PC-9 (cell line): ENCODE measurements around the gene SLC35F3. TPM values are rescaled to one million over a fixed set of nuclear protein-coding genes. Genes with fewer than 3 reads are reported as not detected.

ENCODE experiments used
- BruUV-seq: library from RNA; stranded (reverse); fragments of 400-500 nt; replicated peaks from 2 replicates; lab custom pipeline; 2021; lab: Mats Ljungman, UMichigan
- CTCF ChIA-PET: fragments of 300-600 bp; sonication (Branson Sonifier 250); formaldehyde crosslinking; loops from one replicate; lab custom pipeline; 2022; ENCODE audit warnings: antibody characterized with exemption; lab: Charles Lee
- POLR2A ChIA-PET: fragments of 300-600 bp; sonication (Branson Sonifier 250); formaldehyde crosslinking; loops from one replicate; lab custom pipeline; 2022; ENCODE audit warnings: antibody characterized with exemption; ENCODE audit not compliant: unreplicated experiment; lab: Charles Lee
- DNase-seq, 2 experiments: peaks; one replicate each; pipeline versions ENCODE4 v3.0.0 to v3.0.0-alpha.2; 2015 to 2022; ENCODE audit warnings: mixed read lengths in 1 of 2
- H2AFZ ChIP-seq: fragments of 200-600 bp; sonication (generic); 2 replicates; pipeline ENCODE4 v1.8.1; 2017; ENCODE audit warnings: antibody characterized with exemption
- H3F3A ChIP-seq: fragments of 200-600 bp; sonication (generic); 2 replicates; pipeline ENCODE4 v1.8.1; 2017; ENCODE audit warnings: antibody characterized with exemption, mild to moderate bottlenecking, low read depth; ENCODE audit not compliant: insufficient read depth
- H3K27ac ChIP-seq: fragments of 200-600 bp; sonication (generic); 2 replicates; pipeline ENCODE4 v1.6.1; 2016; ENCODE audit warnings: mixed run types
- H3K27me3 ChIP-seq: fragments of 200-600 bp; sonication (generic); 2 replicates; pipeline ENCODE4 v1.6.1; 2016; ENCODE audit warnings: low read depth, mixed run types; ENCODE audit not compliant: insufficient read depth
- H3K36me3 ChIP-seq: fragments of 200-600 bp; sonication (generic); 2 replicates; pipeline ENCODE4 v1.6.1; 2016; ENCODE audit warnings: low read depth, mixed run types
- H3K4me1 ChIP-seq: fragments of 200-600 bp; sonication (generic); replicated peaks from 2 replicates; pipeline ENCODE4 v1.6.1; 2016; ENCODE audit warnings: mixed run types; ENCODE audit not compliant: insufficient read depth
- H3K4me2 ChIP-seq: fragments of 200-600 bp; sonication (generic); 2 replicates; pipeline ENCODE4 v1.6.1; 2017; ENCODE audit warnings: mixed run types
- H3K4me3 ChIP-seq: fragments of 200-600 bp; sonication (generic); 2 replicates; pipeline ENCODE4 v1.6.1; 2016; ENCODE audit warnings: mixed run types
- H3K79me2 ChIP-seq: fragments of 200-600 bp; sonication (generic); 2 replicates; pipeline ENCODE4 v1.6.1; 2017; ENCODE audit warnings: low read depth, mixed run types
- H3K9me2 ChIP-seq: fragments of 200-600 bp; sonication (generic); 2 replicates; pipeline ENCODE4 v1.8.1; 2017; ENCODE audit warnings: mild to moderate bottlenecking; ENCODE audit not compliant: insufficient read depth
- H3K9me3 ChIP-seq: fragments of 200-600 bp; sonication (generic); 2 replicates; pipeline ENCODE4 v1.8.1; 2016; ENCODE audit warnings: low read depth; ENCODE audit not compliant: insufficient read depth
- H4K20me1 ChIP-seq: fragments of 200-600 bp; sonication (generic); 2 replicates; pipeline ENCODE4 v1.8.1; 2017; ENCODE audit not compliant: insufficient read depth
- EZH2 ChIP-seq: fragments of 200-600 bp; sonication (generic); IDR thresholded peaks from 2 replicates; pipeline ENCODE4 v1.8.0; 2017; ENCODE audit warnings: antibody characterized with exemption, low read depth
- intact Hi-C: fragments of 100-400 bp; cut with micrococcal nuclease; formaldehyde crosslinking; loops from one replicate; pipeline ENCODE4 v1.10.0; 2022; ENCODE audit not compliant: unreplicated experiment
- total RNA-seq: library from RNA; stranded (reverse); gene quantifications from 2 replicates; pipeline ENCODE4 v1.2.3, GENCODE V29; 2021
- TF ChIP-seq, protein P1 (sequence below): fragments of 200-600 bp; sonication (generic); conservative IDR thresholded peaks from 2 replicates; pipeline ENCODE4 v1.6.1; 2017; ENCODE audit warnings: mixed run types, antibody characterized with exemption, mild to moderate bottlenecking, moderate library complexity

SLC35F3 gene
- total RNA-seq, 1 experiment from 2014 or later, result 6.1 TPM

DNA sequence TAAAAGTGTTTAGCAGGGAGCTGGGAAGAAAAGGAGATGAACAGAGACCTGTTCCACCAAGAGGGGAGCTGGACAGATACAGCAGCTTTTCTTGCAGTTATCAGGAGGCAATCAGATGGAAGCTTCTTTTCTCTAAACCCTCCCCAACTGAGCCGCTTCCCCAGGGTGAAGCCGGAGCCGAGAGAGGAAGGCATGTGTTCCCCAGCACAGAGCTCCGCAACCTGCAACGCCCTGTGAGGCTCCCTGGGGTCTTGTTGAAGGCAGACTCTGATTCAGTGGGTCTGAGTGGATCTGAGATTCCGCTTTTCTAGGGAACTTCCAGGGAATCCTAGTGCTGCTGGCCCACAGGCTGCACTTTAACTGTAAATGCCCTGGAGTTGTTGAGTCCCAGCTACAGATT, 329.7 kb downstream of the SLC35F3 start:
- Histone ChIP-seq H3K9me3 (no peaks in the 10 kb centered on the region), H3K4me3 (no peak overlapping the region), H3K4me1 (no peaks in the 10 kb centered on the region), H2AFZ (no peak overlapping the region), H3K9me2 (no peaks in the 10 kb centered on the region), H4K20me1 (no peaks in the 10 kb centered on the region), H3K79me2 (no peaks in the 10 kb centered on the region), H3K27me3 (no peaks in the 10 kb centered on the region), H3K36me3 (no peaks in the 10 kb centered on the region), H3K4me2 (no peak overlapping the region), H3F3A (no peaks in the 10 kb centered on the region), H3K27ac (no peak overlapping the region)
- TF ChIP-seq, protein P1, sequence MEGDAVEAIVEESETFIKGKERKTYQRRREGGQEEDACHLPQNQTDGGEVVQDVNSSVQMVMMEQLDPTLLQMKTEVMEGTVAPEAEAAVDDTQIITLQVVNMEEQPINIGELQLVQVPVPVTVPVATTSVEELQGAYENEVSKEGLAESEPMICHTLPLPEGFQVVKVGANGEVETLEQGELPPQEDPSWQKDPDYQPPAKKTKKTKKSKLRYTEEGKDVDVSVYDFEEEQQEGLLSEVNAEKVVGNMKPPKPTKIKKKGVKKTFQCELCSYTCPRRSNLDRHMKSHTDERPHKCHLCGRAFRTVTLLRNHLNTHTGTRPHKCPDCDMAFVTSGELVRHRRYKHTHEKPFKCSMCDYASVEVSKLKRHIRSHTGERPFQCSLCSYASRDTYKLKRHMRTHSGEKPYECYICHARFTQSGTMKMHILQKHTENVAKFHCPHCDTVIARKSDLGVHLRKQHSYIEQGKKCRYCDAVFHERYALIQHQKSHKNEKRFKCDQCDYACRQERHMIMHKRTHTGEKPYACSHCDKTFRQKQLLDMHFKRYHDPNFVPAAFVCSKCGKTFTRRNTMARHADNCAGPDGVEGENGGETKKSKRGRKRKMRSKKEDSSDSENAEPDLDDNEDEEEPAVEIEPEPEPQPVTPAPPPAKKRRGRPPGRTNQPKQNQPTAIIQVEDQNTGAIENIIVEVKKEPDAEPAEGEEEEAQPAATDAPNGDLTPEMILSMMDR, result no peak
- no peak for TF ChIP-seq EZH2
- BruUV-seq, result no TSS peak
- ChIA-PET CTCF (no interaction called here), POLR2A (no interaction called here)
- DNase-seq, result no peak
- intact Hi-C loops, result no loop called here

DNA sequence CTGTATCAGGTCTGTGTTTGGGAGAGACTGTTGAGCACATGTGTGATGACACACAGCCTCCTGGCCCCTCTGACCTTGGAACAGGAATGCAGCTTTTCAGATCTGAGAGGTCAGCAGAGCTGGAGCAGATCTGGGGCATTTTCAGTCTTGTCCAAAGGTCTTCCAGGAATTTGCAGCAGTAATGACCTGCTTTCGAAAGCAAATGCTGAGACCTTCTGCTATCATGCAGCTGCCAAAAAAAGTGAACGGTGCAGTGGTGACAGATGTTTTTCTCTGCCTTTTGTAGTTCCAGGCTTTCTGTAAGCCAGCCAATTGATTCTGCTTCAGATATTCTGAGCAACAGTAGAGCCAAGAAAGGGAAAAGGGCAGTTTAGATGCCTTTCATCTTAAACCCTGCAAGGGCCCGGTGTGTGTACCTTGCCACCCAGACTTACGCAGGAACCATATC, 331.0 kb downstream of the SLC35F3 start:
- intact Hi-C loops, result no loop called here
- H3K4me1 ChIP-seq, result no peaks in the 10 kb centered on the region
- no peaks in the 10 kb centered on the region for H3K9me3 ChIP-seq
- ChIA-PET CTCF (no interaction called here), POLR2A (no interaction called here)
- no peak for DNase-seq
- H4K20me1 ChIP-seq, result no peaks in the 10 kb centered on the region
- no peak for TF ChIP-seq EZH2
- TF ChIP-seq, protein P1, result no peak
- H3K36me3 ChIP-seq, result no peaks in the 10 kb centered on the region
- no peaks in the 10 kb centered on the region for H3K27me3 ChIP-seq
- no peak overlapping the region for H3K27ac ChIP-seq
- H3K4me2 ChIP-seq, result no peak overlapping the region
- no peak overlapping the region for H3K4me3 ChIP-seq
- H3K79me2 ChIP-seq, result no peaks in the 10 kb centered on the region
- no peaks in the 10 kb centered on the region for H3K9me2 ChIP-seq
- BruUV-seq, result no TSS peak
- H2AFZ ChIP-seq, result no peak overlapping the region
- H3F3A ChIP-seq, result no peaks in the 10 kb centered on the region

DNA sequence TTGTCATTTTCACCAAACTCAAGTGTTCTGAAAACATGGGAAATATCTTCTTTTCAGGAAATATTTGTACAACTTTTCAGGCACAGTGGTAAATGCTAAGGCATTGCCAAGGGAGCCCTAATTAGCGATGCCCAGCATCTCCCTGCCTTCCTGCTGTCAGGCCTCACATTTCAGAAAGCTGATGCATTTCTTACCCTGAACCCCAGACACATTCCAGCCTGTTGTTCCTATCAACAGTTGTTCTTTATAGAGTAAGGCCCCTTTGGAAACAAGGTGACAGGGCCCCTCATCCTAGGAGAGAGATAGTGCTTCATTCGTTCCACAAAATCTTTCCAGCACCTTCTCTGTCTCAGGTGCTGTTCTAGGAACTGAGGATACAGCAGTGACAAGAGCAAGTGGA, 332.9 kb downstream of the SLC35F3 start:
- CTCF ChIA-PET, result no interaction called here
- Histone ChIP-seq H3K4me2 (no peak overlapping the region), H3K36me3 (no peaks in the 10 kb centered on the region), H3K27ac (no peak overlapping the region), H3K79me2 (no peaks in the 10 kb centered on the region), H2AFZ (no peak overlapping the region), H3K9me3 (no peaks in the 10 kb centered on the region), H3K9me2 (no peaks in the 10 kb centered on the region), H4K20me1 (no peaks in the 10 kb centered on the region), H3K4me3 (no peak overlapping the region), H3F3A (no peaks in the 10 kb centered on the region), H3K27me3 (no peaks in the 10 kb centered on the region), H3K4me1 (no peaks in the 10 kb centered on the region)
- TF ChIP-seq, protein P1, result no peak
- no peak for TF ChIP-seq EZH2
- POLR2A ChIA-PET, result no interaction called here
- DNase-seq, result no peak
- intact Hi-C loops, result no loop called here
- BruUV-seq, result no TSS peak
